DND-41 (cell line): Measurements from ENCODE around the gene PPP1R36.

ENCODE experiments used
- EZH2 ChIP-seq: IDR thresholded peaks from 3 replicates; pipeline ENCODE4 v1.6.1; 2012; ENCODE audit warnings: borderline replicate concordance, low read depth, mild to moderate bottlenecking, moderate library complexity, low read length, inconsistent platforms; ENCODE audit not compliant: severe bottlenecking
- TF ChIP-seq, protein P1 (sequence below): IDR thresholded peaks from 2 replicates; pipeline ENCODE4 v1.5.1; 2012; ENCODE audit warnings: borderline replicate concordance, low read length, moderate library complexity, mild to moderate bottlenecking; ENCODE audit not compliant: poor library complexity, severe bottlenecking; ENCODE audit errors: extremely low read depth

GRCh38 chr14:64541261-64541971 is 8.3 kb upstream of the PPP1R36 start:
- TF ChIP-seq, protein P1, sequence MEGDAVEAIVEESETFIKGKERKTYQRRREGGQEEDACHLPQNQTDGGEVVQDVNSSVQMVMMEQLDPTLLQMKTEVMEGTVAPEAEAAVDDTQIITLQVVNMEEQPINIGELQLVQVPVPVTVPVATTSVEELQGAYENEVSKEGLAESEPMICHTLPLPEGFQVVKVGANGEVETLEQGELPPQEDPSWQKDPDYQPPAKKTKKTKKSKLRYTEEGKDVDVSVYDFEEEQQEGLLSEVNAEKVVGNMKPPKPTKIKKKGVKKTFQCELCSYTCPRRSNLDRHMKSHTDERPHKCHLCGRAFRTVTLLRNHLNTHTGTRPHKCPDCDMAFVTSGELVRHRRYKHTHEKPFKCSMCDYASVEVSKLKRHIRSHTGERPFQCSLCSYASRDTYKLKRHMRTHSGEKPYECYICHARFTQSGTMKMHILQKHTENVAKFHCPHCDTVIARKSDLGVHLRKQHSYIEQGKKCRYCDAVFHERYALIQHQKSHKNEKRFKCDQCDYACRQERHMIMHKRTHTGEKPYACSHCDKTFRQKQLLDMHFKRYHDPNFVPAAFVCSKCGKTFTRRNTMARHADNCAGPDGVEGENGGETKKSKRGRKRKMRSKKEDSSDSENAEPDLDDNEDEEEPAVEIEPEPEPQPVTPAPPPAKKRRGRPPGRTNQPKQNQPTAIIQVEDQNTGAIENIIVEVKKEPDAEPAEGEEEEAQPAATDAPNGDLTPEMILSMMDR = no peak
- TF ChIP-seq EZH2 = no peak
